DOHH2 (cell line): ENCODE results near the gene DCK.

ENCODE experiments used
- CTCF ChIP-seq: fragments of 200-600 bp; sonication (generic); IDR thresholded peaks from one replicate; pipeline ENCODE4 v1.5.1; 2014; ENCODE audit warnings: antibody characterized with exemption, mild to moderate bottlenecking, low read depth, low read length; ENCODE audit not compliant: poor library complexity, severe bottlenecking
- EZH2phosphoT487 ChIP-seq: fragments of 200-600 bp; sonication (generic); IDR thresholded peaks from 2 replicates; pipeline ENCODE4 v1.6.1; 2017; ENCODE audit warnings: borderline replicate concordance, mild to moderate bottlenecking, antibody characterized with exemption, low read length, moderate library complexity, mixed read lengths

DNA sequence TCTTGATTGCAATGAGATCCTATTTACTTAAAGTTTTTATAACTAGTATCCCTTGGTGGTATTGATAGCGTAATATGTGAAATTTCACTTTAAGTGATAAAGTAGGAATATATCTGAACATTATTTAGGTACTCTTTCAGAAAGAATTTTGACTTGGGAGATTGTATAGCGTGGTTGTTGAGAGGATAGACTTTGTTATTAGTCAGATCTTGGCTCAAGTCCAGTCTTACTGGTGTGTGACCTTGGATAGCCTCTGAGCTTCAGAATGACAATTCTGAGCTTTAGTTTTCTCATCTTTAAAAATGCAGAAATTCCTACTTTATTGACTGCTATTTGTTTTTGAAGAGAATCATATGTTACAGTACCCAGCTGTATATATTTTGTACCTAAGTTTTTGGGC, 32.6 kb downstream of the DCK start:
- TF ChIP-seq CTCF (no peak), EZH2phosphoT487 (no peak)
